EL (cell line): ENCODE measurements around the gene KCNH6.

Source experiments
- DNase-seq: peaks from one replicate; pipeline ENCODE4 v3.0.0-alpha.2; 2016

The KCNH6 gene

DNA sequence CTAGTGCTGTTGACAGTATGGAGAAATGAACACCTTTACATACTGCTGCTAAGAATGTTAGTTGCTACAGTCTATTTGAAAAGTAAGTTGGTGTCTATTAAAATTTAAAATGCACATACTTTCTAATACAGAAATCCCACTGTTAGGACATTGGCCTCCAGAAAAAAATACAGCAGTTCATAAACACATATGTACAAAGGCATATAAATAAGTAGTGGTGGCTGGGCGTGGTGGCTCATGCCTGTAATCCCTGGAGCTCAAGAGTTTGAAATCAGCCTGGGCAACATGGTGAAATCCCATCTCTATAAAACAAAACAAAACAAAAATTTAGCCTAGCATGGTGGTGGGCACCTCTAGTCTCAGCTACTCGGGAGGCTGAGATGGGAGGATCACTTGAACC lies 40.2 kb downstream of the KCNH6 start:
- no peak for DNase-seq

DNA sequence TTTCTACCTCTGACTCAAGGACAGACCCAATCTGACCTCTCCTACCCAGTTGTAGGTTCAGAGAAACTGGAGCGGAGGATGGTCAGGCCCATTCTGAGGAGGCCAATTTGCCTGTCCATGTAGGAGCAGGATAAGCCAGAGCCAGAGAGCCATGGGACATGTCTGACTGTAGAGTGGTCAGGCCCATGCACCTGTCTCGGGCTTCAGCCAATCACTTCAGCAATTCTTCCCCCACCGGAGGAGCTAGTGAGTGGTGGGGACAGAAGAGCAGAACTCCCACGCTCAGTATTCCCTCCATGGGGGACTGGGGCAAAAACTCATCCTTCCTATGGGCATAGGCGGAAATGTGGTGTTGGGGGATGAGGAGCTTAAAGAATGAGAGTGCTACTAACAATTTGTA lies 41.4 kb downstream of the KCNH6 start:
- no peak for DNase-seq

DNA sequence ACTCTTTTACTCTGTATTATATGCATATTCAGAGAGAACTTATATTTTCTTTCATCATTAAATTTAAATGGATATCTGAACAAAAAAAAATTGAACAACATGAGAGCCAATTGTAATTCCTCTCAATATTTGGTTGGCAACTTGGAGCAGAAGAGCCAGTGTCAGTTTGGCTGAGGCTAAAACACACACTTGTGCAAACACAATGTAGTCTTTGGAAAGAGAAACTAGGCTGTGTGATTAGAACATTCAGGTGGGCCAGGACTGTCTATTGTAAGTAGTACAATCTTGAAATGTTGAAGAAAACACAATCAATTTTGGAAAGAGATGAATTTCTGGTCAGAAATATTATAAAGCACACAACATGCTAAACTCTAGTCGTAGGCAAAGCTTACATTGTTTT lies 44.1 kb downstream of the KCNH6 start:
- DNase-seq = no peak

DNA sequence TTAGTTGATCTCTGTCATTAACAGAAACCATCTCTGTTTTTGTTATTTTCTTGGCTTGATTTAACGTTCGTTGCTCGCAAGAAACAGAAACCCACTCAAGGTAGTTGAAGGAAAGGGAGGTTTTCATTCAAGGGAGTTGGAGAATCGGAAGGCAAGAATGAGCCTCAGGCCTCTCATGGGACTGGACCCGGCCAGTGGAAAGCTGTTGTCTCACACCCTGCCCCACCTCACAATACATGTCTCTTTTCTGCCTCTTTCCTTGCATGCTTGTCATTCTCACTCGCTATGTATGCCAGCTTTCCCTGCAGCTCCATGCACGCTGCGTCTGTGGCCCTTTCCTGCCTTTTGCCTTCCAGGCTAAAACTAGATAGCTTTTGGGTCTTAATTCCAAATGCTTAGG lies 45.4 kb downstream of the KCNH6 start:
- DNase-seq = no peak

DNA sequence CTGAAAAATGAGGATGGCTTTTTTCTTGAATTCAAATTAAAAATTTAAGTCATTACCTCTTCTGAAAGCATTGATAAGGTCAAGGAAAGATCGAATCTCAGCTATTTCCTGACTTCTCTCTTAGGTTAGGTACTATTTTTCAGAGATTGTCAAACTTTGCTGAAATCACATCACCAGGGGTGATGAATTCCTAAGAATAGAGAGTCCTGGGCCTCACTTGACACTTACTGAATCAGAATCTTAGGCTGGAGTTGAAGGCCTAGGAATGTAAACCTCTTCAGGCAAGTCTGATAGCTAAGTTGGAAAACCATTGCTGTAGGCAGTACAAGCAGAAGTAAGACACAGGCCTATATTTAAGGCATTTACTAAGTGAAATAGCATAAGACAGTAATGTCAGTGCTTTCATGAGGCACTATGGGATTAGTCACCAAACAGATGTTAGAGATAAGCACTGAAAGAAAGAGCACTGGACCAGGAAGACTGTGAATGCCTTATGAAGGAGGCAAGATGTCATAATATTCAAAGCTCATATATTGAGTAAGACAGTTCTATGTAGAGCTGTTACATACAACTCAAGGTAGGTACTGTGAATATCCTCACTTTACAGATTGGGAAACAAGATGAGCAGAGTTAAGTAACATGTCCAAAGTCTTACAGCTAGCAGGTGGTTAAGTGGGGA lies 48.6 kb downstream of the KCNH6 start:
- peak; percentile 87 for DNase-seq

DNA sequence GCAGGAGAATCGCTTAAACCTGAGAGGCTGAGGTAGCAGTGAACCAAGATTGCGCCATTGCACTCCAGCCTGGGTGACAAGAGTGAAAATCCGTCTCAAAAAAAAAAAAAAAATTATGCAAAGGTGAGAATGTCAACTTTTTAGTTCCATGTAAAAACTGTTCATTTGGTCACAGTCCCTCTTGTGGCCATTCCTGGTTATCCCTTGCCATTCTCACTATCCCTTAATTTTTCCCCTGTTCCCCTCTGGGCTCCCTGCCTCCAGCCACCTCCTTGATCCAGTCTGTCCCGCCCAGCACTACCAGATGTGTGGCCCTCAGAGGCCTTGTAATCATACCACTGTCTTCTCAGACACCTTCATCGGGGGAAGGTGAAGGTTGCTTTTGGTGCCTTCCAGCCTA lies 50.5 kb downstream of the KCNH6 start:
- DNase-seq = no peak

DNA sequence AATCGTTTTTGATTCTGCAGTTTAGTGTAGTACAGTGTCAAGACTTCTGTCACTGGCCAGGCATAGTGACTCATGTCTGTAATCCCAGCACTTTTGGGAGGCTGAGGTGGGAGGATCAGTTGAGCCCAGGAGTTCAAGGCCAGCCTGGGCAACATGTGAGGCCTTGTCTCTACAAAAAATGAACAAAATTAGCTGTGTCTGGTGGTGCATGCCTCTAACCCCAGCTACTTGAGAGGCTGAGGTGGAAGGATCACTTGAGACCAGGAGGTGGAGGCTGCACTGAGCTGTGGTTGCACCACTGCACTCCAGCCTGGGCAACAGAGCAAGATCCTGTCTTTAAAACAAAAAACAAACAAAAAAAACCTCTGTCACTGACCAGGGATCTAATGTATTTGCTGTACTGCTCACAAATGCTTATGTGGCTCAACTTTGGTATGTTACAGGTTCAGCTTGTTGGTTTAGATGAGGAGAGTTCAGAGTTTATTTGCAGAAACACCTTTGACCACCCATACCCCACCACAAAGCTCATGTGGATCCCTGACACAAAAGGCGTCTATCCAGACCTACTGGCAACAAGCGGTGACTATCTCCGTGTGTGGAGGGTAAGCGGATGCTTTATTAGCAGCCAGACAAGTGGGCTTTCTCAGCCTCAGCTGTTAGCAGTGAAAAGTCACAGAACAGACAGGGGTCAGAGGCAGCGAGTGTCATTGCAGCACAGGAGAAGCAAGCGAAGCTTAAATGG lies 55.0 kb downstream of the KCNH6 start:
- DNase-seq = no peak

DNA sequence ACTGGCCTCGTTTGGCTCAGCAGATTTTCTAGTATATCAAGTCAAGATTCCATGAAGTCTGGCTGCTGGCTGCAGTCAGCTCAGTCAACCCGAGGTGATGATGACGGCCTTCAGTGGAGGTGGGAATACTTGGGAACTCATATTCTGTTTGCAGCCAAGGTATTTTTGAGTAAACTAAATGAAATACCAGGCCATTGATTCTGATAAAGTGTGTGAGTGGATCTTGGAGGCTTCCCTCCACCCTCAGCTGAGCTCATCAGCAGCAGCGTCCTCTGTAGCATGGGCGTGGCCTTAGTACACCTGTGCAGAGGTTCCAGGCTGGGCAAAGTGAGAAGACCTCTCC lies 55.6 kb downstream of the KCNH6 start:
- DNase-seq = no peak

DNA sequence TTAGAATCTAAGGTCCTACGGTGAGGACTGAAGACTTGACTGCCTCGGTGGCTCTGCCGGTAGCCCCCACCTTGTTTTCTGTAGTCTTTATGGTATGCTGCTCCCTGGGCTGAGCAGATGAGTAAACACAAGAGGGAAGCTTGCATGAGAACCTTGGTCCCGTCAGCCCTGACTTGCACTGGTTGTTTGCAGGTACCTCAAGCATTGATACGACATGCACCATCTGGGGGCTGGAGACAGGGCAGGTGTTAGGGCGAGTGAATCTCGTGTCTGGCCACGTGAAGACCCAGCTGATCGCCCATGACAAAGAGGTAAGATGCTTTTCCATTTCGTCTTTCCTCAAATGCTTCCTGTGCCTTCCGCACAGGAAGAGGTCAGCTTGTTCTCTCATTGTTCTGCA lies 56.5 kb downstream of the KCNH6 start:
- DNase-seq = no peak

DNA sequence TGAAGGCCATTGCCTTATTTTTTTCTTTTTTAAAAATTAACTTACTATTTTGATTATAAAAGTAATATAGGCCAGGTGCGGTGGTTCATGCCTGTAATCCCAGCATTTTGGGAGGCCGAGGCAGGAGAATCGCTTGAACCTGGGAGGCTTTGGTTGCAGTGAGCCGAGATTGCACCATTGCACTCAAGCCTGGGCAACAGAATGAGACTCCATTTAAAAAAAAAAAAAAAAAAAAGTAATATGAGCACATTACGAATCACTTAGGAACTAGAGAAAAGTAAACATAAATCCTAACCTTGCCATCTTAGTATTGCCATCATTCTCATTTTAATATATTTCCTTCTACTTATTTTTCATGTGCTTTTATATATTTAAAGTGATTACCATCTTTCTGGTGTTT lies 64.6 kb downstream of the KCNH6 start:
- DNase-seq = no peak

DNA sequence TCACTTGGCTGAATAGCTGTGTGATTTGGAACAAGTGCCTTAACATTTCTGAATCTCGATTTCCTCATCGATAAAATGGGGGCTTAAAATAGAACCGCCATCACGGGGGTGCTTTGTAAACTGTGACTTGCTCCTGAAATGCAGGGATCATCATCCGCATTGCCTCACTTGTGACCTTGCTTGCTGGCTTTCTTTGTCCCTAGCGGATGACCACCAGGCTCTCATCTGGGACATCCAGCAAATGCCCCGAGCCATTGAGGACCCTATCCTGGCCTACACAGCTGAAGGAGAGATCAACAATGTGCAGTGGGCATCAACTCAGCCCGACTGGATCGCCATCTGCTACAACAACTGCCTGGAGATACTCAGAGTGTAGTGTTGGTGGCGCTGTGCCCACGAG lies 65.6 kb downstream of the KCNH6 start:
- no peak for DNase-seq

DNA sequence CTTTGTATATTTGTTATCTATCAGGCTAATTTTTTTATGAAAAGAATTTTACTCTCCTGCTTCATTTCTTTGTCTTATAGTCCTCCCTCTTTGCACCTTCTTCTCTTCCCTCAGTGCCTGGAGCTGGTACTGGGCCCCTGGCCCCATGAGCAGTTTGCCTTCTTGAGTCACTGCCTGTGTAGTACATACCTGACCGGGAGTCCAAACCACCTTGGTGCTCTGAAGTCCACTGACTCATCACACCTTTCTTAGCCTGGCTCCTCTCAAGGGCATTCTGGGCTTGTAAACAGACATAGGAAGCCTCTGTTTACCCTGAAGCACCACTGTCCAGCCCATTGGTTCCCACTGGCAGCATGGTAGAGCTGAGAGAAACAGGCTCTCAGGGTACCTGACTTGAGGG lies 66.5 kb downstream of the KCNH6 start:
- DNase-seq = no peak

DNA sequence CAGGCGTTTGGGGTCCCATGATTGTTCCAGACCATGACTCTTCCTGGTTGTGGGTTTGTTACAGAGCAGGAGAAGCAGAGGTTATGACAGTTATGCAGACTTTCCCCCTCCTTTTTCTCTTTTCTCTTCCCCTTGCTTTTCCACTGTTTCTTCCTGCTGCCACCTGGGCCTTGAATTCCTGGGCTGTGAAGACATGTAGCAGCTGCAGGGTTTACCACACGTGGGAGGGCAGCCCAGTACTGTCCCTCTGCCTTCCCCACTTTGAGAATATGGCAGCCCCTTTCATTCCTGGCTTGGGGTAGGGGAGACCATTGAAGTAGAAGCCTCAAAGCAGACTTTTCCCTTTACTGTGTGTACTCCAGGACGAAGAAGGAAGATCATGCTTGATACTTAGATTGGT lies 69.6 kb downstream of the KCNH6 start:
- no peak for DNase-seq

DNA sequence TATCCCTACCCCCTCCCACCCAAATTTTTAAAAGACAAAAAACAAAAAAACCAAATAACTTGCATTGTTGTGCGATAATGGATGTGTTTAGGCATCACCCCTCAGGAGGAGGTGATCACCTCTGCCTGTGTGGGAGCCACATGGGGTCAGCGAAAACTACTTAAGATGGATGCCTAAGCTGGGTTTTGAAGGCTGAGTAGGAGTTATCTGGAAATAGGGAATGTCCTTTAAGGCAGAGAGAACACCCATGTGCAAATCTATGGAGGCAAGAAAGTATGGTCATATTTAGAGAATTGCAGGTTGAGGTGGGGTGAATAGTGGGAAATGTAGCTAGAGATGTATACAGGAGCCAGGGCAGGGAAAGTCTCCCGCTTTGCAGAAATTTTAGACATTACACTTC lies 72.0 kb downstream of the KCNH6 start:
- DNase-seq = no peak
